Measurements from ENCODE around the gene WDR5. TPM values are rescaled to one million over a fixed set of nuclear protein-coding genes. Genes with fewer than 3 reads are reported as not detected.
A peak's percentile ranks its signal among the peaks of the same experiment; 100 is the strongest.

Gene WDR5
- total RNA-seq, 1 donor from 2014 or later = 82.9 TPM

GRCh38 chr9:134172198-134173126 lies 36.6 kb downstream of the WDR5 start:
- no peak for DNase-seq (ENCODE audit: low read depth)

- DNase-seq (ENCODE audit: low read depth) = no peak
These were observed 37.5 kb downstream of the WDR5 start for GRCh38 chr9:134173127-134174072.

GRCh38 chr9:134174073-134174449 lies 38.2 kb downstream of the WDR5 start:
- DNase-seq (ENCODE audit: low read depth) = no peak

GRCh38 chr9:134174526-134175290 lies 38.8 kb downstream of the WDR5 start:
- no peak for DNase-seq (ENCODE audit: low read depth)

GRCh38 chr9:134175291-134175807 lies 39.5 kb downstream of the WDR5 start:
- no peak for DNase-seq (ENCODE audit: low read depth)

- DNase-seq (ENCODE audit: low read depth) = peak; percentile 30
These were observed 40.1 kb downstream of the WDR5 start for GRCh38 chr9:134175808-134176598.

GRCh38 chr9:134176599-134176968 lies 40.7 kb downstream of the WDR5 start:
- DNase-seq (ENCODE audit: low read depth) = no peak

- no peak for DNase-seq (ENCODE audit: low read depth)
These were observed 41.3 kb downstream of the WDR5 start for GRCh38 chr9:134177186-134177585.

- DNase-seq (ENCODE audit: low read depth) = no peak
These were observed 41.9 kb downstream of the WDR5 start for GRCh38 chr9:134177624-134178393.

- no peak for DNase-seq (ENCODE audit: low read depth)
These were observed 42.5 kb downstream of the WDR5 start for GRCh38 chr9:134178394-134178767.

- peak; percentile 56 for DNase-seq (ENCODE audit: low read depth)
These were observed 43.1 kb downstream of the WDR5 start for GRCh38 chr9:134178768-134179551.

GRCh38 chr9:134179595-134179917 lies 43.7 kb downstream of the WDR5 start:
- no peak for DNase-seq (ENCODE audit: low read depth)

GRCh38 chr9:134179918-134180785 lies 44.3 kb downstream of the WDR5 start:
- no peak for DNase-seq (ENCODE audit: low read depth)

GRCh38 chr9:134180786-134181647 lies 45.1 kb downstream of the WDR5 start:
- DNase-seq (ENCODE audit: low read depth) = no peak

GRCh38 chr9:134181648-134182034 lies 45.8 kb downstream of the WDR5 start:
- DNase-seq (ENCODE audit: low read depth) = no peak

- DNase-seq (ENCODE audit: low read depth) = no peak
These were observed 46.7 kb downstream of the WDR5 start for GRCh38 chr9:134182554-134183085.

All from myocyte (in vitro differentiated cells).